IPS DF 4.7 (cell line): ENCODE measurements around the gene FAM120B.

Source experiments
- DNase-seq: peaks from one replicate; pipeline ENCODE4 v3.0.0-alpha.2; 2013; ENCODE audit warnings: low spot score; ENCODE audit errors: extremely low read depth

Gene FAM120B

GRCh38 chr6:170441316-170441715 is 134.8 kb downstream of the FAM120B start:
- no peak for DNase-seq

- DNase-seq: no peak
These were observed 136.0 kb downstream of the FAM120B start for GRCh38 chr6:170442596-170442995.

GRCh38 chr6:170443151-170443662 is 136.6 kb downstream of the FAM120B start:
- DNase-seq: no peak

- DNase-seq: no peak
These were observed 137.6 kb downstream of the FAM120B start for GRCh38 chr6:170444056-170444591.

GRCh38 chr6:170444811-170445211 is 138.3 kb downstream of the FAM120B start:
- no peak for DNase-seq

GRCh38 chr6:170445487-170445886 is 138.9 kb downstream of the FAM120B start:
- no peak for DNase-seq

- no peak for DNase-seq
These were observed 139.4 kb downstream of the FAM120B start for GRCh38 chr6:170445971-170446370.

GRCh38 chr6:170446841-170447560 is 140.4 kb downstream of the FAM120B start:
- DNase-seq: no peak

- no peak for DNase-seq
These were observed 141.0 kb downstream of the FAM120B start for GRCh38 chr6:170447561-170447930.

GRCh38 chr6:170448317-170448716 is 141.8 kb downstream of the FAM120B start:
- no peak for DNase-seq

GRCh38 chr6:170448751-170449630 is 142.4 kb downstream of the FAM120B start:
- DNase-seq: no peak

GRCh38 chr6:170449835-170450753 is 143.5 kb downstream of the FAM120B start:
- no peak for DNase-seq

- no peak for DNase-seq
These were observed 144.6 kb downstream of the FAM120B start for GRCh38 chr6:170450916-170451761.

- no peak for DNase-seq
These were observed 145.4 kb downstream of the FAM120B start for GRCh38 chr6:170451762-170452651.

GRCh38 chr6:170452767-170453545 is 146.4 kb downstream of the FAM120B start:
- no peak for DNase-seq

GRCh38 chr6:170453586-170454511 is 147.3 kb downstream of the FAM120B start:
- no peak for DNase-seq
